HG03108 (cell line): ENCODE results near the gene MTCH1.

Source experiments
- ATAC-seq: cut with Tn5 transposase; IDR thresholded peaks from one replicate; pipeline ENCODE4 v1.9.1; 2021; ENCODE audit warnings: moderate library complexity; ENCODE audit not compliant: unreplicated experiment

MTCH1 gene

DNA sequence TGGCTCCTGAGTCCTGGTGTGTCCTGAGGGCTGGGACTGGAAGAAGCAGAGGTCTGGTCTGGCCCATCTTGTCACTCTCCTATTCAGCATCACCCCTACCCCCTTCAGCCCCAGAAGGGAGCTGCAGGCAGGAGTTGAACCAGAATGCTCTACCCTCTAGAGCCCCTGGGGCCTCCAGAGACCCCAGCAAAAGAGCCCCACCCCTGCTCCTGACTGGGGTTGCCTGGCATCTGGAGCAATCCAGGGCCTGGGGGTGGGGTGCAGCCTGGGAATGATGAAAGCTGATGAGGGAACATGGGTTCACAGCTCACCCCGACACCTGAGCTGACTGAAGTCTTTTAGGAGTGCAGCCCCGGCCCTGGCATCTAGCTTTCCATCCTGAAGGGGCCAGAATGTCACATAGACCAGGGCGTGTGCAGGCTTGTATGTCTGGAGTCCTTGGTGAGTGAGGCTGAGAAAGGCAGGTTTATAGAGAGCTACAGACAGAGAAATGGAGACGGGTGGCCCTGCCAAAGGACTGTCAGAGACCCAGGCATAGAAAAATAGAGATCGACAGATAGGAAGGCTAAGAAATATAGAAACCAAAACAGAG is 31.7 kb upstream of the MTCH1 start:
- no peak for ATAC-seq

DNA sequence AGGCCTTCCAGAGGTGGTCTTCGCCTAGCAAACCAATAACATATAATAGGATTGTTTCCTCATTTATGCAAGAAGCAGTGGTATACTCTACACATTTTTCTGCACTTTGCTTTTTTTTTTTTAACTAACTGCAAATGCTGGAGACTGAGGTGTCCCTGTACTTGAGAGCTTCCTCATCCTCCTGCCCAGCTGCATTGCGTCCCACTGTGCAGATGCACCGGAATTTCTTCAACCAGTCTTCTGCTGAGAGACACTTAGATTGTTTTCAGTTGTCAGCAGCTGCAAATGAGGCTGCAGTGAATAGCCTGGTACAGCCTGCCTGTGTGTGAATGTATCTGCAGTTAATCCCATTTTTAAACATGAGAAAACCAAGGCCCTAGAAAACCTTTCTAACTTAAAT is 31.0 kb upstream of the MTCH1 start:
- ATAC-seq, result no peak

DNA sequence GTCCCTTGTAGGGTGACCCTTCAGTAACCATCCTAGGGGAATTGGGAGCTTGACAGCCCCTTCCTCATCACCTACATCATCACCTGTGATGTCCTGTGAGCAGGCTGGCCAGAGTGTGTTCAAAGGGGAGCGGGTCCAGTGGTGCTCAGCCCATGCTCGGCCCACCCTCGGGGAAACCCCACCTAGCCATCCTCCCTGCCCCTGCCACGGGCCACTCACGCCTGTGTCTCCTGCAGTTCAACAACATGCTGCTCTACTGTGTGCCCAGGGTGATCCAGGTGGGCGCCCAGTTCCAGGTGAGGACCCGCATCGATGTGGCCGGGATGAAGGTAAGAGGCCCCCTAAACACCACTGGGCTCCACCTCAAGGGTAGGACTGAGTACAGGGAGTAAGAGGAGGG is 29.5 kb upstream of the MTCH1 start:
- ATAC-seq, result no peak

DNA sequence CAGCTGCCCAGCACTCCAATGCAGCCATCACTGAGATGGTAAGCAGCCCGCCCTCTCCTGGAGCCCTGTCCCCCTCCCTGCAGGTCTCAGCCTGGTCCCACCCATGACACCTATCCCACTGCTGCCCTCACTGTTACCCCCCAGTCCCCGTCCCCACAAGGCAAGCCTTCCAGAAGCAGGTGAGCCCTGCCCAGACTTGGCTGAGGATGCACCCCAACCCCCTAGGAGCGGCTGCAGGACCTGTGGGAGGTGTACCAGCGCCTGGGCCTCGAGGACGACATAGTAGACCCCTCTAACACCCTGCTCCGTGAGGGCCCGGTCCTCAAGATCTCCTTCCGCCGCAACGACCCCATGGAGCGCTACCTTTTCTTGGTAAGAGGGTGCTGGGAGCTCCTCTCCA is 28.7 kb upstream of the MTCH1 start:
- no peak for ATAC-seq

DNA sequence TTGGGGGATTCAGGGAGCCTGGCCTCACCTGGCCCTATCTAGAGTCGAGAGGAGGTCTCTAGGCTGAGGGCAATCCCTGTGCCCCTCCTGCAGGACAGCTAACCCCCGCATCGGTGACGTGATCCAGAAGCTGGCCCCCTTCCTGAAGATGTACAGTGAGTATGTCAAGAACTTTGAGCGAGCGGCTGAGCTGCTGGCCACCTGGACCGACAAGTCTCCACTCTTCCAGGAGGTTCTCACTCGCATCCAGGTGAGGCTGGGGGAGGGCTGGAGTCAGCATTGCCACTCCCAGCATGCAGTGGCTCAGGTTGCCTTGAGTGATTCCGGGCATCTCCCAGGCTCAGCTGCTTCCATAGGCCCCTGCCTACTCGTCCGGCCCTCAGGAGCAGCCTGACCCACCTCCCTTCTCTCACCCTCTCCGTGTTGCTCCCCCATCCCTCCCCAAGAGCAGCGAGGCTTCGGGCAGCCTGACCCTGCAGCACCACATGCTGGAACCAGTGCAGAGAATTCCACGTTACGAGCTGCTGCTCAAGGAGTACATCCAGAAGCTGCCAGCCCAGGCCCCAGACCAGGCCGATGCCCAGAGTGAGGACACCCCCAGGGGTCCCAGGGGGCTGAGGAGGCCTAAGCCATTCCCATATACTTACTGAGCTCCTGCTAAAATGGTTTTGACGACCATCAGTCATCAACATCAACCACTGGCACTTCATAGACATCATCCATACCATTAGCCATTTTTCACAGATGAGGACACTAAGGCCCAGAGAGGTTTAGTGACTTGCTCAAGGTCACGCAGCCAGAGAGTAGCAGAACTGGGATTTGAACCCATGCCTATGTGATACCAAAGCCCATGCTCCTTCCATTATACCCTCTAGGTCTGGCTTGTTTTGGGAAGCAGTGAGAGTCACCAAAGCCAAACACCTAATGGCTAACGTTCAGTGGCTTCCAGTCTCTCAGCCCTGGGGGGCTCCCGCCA is 27.8 kb upstream of the MTCH1 start:
- ATAC-seq, result no peak

DNA sequence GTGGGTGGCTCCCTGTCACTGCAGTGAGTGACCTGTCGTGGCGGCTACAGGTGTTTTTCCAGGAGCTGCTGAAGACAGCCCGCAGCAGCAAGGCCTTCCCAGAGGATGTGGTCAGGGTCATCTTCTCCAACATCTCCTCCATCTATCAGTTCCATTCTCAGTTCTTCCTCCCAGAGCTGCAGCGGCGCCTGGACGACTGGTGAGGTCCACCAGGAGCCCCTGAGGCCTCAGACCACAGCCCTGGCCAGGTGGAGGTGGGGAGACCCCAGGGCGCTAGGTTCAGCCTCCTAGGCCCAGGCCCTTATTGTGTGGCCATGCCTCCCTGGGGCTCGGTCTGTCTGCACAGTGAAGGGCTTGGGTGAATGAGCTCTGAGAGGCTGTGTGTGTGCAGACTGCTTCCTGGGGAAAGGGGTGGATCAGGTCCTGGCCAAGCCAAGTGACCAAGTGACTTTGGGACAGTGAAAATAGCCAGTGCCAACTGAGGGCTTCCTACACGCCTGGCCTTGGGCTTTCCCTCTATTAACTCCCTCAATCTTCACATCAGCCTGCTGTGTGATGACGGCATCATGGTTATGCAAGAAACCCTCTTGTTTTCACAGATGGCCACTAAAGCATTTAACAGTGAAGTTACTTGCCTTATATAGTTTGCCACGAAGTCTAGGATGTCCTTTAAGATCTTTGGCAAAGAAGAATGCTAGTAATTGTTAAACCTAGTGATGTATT is 25.8 kb upstream of the MTCH1 start:
- no peak for ATAC-seq

DNA sequence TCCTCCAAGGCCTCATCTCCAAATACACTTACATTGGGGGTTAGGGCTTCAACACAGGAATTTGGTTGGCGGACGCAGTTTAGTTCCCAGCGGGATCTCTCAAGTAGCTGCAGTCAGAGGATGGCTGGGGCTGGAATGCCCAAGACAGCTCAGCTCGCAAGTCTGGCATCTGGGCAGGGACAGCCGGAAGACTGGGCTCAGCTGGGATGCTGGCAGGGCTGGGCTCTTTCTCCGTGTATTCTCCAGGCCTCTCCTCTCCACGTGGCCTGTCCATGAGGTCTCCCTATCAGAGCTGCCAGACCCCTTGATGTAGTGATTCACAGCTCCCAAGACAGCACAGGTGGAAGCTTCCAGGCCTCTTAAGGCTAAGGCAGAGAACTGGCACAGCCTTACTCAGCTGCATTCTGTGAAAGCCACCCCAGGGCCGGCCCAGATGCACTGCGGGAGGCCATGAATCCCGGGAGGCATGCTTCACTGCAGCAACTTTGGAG is 24.5 kb upstream of the MTCH1 start:
- ATAC-seq, result no peak

DNA sequence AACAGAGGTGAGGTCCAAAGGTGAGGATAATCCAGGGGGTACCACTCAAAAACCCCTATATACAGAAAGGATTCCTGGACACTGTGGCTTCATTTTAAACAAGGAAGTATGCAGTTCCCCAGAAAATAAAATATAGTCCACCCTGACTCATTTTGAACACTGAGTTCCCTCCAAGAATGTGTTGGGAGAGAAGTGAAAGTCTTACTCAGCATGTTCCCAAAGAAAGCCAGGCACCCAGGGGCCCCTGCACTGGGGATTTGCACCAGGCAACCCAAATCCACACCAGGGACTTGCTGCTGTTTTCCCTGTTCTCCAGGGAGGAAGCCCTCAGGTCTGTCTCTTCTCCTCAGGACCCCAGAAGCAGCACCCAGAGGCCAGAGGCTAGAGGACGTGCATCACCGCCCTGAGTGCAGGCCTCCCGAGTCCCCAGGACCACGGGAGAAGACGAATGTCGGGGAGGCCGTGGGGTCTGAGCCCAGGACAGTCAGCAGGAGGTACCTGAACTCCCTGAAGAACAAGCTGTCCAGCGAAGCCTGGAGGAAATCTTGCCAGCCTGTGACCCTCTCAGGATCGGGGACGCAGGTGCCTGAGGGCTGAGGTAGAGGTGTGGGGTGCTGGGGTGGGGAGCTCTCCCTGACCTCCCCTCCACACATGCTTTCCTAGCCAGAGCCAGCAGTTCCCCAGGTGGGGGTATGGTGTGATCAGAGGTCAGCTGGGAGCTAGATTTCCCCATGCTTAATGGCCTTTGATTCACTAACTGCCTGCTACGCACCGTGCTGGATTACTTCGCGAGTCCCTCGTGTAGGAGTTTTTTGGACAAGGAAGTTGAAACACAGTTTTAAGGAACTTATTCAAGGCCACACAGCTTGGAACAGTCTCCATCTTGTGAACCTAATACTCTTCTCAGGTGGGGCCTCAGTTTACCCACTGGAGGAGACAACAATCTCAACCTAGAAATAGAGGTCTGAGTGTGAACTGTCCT is 22.8 kb upstream of the MTCH1 start:
- ATAC-seq, result no peak

DNA sequence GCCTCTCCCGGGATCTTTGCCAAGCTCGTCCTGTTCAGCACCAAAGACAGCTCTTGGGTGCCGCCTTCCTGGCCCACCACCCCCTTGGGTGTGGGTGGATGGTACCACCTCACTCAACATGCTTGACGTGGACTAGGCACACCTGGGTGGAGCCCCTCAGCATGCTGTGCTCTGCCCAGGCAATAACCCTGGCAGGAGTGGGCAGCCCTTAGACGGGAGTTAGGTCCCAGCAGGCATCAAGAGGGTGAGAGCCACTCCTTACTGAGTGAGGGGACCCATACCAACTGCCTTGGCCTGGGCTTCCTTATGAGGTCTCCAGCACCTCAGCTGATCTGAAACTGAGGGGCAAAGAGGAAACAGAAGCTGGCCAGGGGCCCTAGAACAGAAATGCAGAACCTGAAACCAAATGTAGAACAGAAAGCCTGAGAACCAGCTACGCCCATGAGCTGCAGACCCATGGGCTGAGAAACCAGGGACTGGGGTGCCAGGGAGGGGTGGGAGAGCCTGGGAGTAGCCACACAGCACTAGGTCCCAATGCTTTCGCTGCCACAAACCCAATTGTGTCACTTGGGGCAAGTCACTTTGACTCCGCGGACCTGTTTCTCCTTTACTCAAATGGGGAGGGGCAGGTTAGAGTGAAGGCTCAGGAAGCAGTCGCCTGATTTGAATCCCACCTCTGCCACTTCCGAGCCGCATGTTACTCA is 21.5 kb upstream of the MTCH1 start:
- peak; percentile 30 for ATAC-seq

DNA sequence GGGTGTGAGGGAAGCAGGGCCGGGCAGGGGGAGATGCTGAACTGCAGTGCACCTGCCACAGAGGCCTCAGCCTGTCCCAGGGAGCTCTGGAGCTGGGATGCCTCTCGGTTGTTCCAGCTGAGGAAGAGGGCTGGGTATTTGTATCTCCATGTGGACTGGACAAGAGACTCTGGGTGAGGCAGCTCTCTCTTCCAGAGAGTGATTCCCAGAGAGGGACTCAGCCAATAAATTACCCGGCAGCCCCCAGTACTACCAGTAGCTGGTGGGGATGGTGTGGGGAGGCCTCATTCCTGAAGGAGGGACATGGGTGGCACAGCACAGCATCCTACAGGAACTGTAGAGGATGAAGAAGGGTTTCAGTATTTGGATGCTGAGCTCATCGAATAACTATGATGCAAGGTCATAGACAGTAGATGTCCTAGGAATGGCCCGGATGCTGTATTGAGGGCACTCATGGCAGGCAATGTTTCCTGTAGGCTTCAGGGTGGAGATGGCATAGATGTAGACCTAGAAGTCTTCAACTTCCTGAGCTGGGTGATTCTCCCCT is 20.9 kb upstream of the MTCH1 start:
- ATAC-seq, result no peak

DNA sequence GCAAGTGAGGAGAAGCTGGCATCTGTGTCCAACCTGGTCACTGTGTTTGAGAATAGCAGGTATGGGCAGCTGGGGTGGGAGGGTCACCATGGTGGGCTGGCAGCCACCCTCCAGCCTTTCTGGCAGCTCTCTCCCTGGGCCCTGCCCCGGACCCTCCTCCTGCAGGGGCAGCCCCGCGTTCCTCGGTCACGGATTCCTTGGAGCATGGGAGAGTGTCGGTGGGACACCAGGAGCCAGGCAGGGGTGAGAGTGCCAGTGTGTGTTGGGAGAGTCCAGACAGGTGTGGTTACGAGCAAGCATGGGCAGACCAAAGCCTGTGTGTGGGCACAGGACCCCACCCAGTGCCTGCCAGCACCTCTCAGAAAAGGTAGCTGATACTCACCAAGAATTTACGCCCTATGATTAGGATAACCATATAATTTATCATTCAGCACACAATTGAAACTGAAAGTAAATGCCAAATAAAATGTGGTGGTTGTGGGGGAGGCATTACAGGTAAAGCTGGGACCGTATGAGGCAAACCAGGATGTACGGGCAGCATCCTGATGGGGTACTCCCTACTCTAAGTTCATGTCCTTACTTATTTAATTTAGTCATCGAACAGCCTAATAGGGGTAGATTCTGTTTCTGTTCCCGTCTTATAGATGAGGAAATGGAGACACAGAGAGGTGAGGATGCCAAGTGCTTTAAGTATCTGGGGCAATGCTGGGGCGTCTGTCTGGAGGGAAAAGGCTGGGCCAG is 20.0 kb upstream of the MTCH1 start:
- no peak for ATAC-seq

DNA sequence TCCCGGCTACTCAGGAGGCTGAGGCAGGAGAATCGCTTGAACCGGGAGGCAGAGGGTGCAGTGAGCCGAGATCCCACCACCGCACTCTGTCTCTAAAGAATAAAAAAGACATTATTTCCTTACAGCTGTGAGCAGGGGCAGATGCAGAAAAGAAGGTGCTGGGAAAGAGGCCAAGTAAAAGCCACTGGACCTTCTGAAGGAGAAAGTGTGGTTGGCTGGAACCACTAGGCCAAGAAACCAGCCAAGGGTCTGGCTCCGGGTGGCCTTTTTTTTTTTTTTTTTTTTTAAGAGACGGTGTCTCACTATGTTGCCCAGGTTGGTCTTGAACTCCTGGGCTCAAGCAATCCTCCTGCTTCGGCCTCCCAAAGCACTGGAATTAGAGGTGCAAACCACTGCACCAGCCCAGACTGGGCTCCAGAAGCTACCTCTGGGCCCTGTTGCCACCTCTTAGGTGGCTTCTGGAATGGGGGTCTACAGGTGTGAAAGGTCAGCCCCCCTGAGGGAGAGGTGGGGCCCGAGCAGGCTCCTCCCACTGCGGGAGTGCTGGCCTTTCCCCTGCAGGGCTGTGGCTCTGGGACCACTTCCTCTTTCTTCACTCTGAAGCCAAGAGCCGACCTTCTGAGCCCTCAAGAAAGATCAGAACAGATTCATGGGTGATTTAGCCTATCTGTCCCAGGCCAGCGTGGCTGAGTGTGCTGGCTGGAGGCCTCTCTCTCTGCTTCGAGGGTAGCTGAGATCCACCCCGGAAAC is 19.2 kb upstream of the MTCH1 start, which contains the start of gene FGD2:
TSS of gene FGD2 (plus strand) at position 595 of the 750 bp plus-strand sequence. CDS start 163 bp downstream, outside the sequence.
- ATAC-seq, result peak; percentile 50

DNA sequence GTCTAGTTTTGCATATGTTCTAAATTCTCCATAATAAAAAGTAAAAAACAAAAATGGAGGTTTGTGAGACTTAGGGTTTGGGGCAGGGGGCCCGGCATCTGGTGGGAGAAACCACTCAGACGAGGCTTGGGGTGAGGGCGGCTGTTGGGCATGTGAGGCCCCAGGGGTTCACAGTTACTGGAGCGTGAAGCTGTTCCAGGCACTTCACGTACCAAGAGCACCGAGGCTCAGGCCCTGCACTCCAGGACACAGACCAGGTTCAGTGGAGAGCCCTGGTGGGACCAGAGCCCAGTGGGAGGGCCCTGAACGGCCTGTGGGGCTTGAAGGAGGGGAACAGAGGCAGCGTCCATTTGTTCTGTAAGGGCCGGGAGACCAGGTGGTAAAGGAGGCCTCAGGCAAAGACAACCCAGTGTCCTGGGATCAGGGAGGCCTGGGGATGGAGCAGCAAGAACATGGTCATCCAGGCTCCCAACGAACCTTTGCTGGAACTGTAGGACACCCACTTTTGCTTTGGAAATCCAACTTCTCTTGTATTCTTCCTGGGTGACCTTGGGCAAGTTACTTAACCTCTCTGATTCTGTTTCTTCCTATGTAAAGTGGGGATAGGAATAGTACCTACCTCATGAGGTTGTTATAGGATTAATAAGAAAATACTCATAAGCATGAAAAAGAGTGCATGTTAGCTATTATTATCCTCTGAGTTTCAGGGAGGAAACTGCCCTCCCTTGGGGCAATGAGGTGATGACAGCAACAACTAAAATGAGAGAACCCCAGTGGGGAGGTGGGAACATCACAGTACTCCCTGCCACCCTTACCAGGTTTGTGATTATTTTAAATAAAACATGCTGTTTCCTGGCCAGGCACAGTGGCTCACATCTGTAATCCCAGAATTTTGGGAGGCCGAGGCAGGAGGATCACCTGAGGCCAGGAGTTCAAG is 18.3 kb upstream of the MTCH1 start:
- peak; percentile 36 for ATAC-seq

DNA sequence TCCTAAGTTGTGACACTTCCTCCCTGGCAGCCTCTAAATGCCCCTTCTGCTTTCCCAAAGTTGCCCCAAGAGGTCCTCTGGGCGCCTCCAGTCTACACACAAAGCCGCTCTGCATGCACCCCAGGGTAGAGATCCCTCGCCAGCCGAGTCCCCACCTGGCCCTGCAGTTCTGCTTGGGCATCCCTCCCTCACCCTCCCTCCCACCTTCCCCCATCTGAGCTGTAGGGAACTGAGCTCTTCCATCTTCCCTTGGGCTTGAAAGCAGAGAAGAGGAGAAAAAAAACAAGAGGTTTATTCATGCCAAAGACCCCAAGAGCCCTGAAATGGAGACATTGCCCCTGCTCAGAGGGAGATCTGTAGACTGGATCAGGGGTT is 13.7 kb upstream of the MTCH1 start:
- no peak for ATAC-seq

DNA sequence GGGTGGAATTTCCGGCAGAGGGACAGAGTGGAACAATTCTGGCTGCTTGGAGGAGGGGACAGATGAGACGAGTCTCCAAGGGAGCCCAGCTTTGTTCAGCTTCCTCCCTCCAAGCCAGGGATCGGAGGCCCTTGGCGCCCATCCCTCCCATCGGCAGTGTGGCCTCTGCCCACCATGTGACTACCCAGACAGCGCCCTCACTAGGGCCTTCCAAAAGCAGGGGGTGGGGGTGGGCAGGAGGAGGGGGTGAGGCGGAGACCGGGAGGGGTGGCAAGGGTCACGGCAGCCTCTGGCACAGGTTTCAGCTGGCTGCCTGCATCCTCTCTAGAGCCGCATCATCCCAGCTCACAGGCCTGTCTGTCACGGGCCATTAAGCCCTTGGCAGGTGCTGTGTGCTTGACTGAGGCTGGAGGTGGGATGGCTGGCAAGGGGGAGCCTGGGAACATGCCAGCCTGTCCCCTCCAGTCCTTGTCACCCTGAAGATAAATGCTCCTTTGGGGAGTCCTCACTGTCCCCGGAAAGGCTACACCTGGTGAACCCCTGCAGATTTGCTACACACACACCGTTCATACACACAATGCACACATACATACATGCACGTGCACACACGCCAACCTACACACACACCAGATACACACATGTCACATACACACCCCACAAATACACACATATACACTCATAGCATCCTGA is 13.2 kb upstream of the MTCH1 start:
- ATAC-seq, result no peak

DNA sequence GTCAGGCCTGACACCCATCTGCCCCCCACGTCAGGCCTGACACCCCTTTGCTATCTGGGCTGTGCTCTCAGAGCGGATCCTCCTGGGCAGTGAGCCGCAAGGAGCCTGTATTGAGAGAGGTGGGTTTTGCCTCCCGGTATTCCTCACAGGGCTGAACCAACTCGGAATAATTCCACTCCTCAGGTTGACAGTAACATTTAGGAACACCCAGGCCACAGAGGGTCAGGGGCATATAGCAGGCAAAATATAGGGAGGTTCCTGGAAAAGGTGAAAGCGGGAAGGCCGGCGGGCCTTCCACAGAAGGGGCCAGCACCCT is 12.7 kb upstream of the MTCH1 start:
- ATAC-seq, result no peak
